Vagina (tissue), 2 donors: ENCODE results near the gene PRDM16. TPM values are rescaled to one million over a fixed set of nuclear protein-coding genes. Genes with fewer than 3 reads are reported as not detected.

ENCODE experiments used
- DNase-seq, 2 donors: peaks; one replicate each; pipeline ENCODE4 v3.0.0-alpha.2; 2017; ENCODE audit errors: extremely low spot score in 2 of 2
- H3K27ac ChIP-seq: fragments of 200-600 bp; sonication (generic); one replicate; pipeline ENCODE4 v1.5.1; 2019
- H3K27me3 ChIP-seq: fragments of 200-600 bp; sonication (generic); one replicate; pipeline ENCODE4 v1.5.1; 2019
- H3K36me3 ChIP-seq, 2 donors: fragments of 200-600 bp; sonication (generic); one replicate each; pipeline ENCODE4 v1.5.1; 2017 to 2019
- H3K4me1 ChIP-seq: fragments of 200-600 bp; sonication (generic); one replicate; pipeline ENCODE4 v1.5.1; 2019
- H3K4me3 ChIP-seq, 2 donors: fragments of 200-600 bp; sonication (generic); 1 replicate in 1 of 2; 2 replicates in 1 of 2; pipeline ENCODE4 v1.5.1; 2016 to 2019
- H3K9me3 ChIP-seq: fragments of 200-600 bp; sonication (generic); one replicate; pipeline ENCODE4 v1.5.1; 2019
- POLR2A ChIP-seq, 2 donors: fragments of 450-650 bp; IDR thresholded peaks; one replicate each; pipeline ENCODE4 v1.6.1; 2017; ENCODE audit warnings: antibody characterized with exemption in 2 of 2, mild to moderate bottlenecking in 2 of 2, moderate library complexity in 2 of 2
- POLR2AphosphoS5 ChIP-seq, 2 donors: sonication (generic); formaldehyde crosslinking; IDR thresholded peaks; one replicate each; pipeline ENCODE4 v1.9.0; 2017; ENCODE audit warnings: antibody characterized with exemption in 2 of 2, mild to moderate bottlenecking in 2 of 2, low read depth in 1 of 2; ENCODE audit not compliant: insufficient read depth in 1 of 2
- intact Hi-C: fragments of 100-400 bp; cut with DNase I; formaldehyde crosslinking; loops from one replicate; pipeline ENCODE4 v1.15.1; 2023
- total RNA-seq: library from RNA; depleted of rRNA; stranded (reverse); fragments of >200 nt; gene quantifications from one replicate; pipeline ENCODE4 v1.2.3, GENCODE V29; 2016
- TF ChIP-seq, protein P1 (sequence below), 3 experiments: fragments of 450-650 bp in 2 of 3; fragments of 200-600 bp in 1 of 3; sonication (generic) in 1 of 3; IDR thresholded peaks; one replicate each; pipeline ENCODE4 v1.5.1; 2017 to 2019; ENCODE audit warnings: antibody characterized with exemption in 3 of 3, mild to moderate bottlenecking in 2 of 3, moderate library complexity in 2 of 3

PRDM16 gene
- total RNA-seq, 1 donor from 2014 or later = 3.9 TPM

DNA sequence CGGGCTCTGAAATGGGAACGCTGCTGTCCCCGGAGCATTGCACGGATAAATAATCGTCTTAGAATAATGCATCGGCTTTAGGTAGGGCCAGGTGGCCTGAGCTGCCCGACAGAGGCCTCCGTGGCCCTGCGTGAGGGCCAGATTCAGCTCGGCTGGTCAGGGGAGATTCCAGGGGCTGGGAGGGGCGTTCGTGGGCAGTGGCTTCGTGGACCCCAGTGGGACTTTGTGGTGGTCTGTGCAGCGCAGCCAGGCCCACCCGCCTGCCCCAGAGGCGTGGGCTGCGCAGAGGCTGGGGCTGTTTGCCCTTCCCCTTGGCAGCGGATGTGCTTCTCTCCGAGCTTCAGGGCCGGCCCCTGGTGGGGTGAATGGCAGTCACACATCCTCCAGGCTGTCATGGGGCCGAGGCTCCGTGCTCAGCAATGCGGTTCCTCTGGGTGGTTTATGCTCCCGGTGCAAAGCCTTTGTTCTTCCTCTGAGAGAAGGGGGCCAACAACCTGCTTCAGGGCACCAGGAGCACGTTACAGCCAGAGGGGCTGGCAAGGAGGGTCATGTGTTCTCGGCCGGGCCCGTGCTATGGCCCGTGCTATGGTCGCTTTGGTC lies 104.5 kb downstream of the PRDM16 start:
- TF ChIP-seq POLR2A (IDR thresholded peaks at IDR 0.05) (no peak), POLR2AphosphoS5 (IDR thresholded peaks at IDR 0.05; ENCODE audit: insufficient read depth in 1 of 2, low read depth in 1 of 2) (no peak)
- TF ChIP-seq, protein P1, sequence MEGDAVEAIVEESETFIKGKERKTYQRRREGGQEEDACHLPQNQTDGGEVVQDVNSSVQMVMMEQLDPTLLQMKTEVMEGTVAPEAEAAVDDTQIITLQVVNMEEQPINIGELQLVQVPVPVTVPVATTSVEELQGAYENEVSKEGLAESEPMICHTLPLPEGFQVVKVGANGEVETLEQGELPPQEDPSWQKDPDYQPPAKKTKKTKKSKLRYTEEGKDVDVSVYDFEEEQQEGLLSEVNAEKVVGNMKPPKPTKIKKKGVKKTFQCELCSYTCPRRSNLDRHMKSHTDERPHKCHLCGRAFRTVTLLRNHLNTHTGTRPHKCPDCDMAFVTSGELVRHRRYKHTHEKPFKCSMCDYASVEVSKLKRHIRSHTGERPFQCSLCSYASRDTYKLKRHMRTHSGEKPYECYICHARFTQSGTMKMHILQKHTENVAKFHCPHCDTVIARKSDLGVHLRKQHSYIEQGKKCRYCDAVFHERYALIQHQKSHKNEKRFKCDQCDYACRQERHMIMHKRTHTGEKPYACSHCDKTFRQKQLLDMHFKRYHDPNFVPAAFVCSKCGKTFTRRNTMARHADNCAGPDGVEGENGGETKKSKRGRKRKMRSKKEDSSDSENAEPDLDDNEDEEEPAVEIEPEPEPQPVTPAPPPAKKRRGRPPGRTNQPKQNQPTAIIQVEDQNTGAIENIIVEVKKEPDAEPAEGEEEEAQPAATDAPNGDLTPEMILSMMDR (IDR thresholded peaks at IDR 0.05) = no peak
- peak overlapping the region; percentile 17 for H3K27ac ChIP-seq
- H3K36me3 ChIP-seq = no peaks in the 10 kb centered on the region
- H3K27me3 ChIP-seq = no peaks in the 10 kb centered on the region
- H3K4me1 ChIP-seq = peaks cover 46% of the 10 kb centered on the region
- intact Hi-C loops = no loop called here
- no peak overlapping the region for H3K4me3 ChIP-seq
- no peaks in the 10 kb centered on the region for H3K9me3 ChIP-seq
- no peak for DNase-seq

DNA sequence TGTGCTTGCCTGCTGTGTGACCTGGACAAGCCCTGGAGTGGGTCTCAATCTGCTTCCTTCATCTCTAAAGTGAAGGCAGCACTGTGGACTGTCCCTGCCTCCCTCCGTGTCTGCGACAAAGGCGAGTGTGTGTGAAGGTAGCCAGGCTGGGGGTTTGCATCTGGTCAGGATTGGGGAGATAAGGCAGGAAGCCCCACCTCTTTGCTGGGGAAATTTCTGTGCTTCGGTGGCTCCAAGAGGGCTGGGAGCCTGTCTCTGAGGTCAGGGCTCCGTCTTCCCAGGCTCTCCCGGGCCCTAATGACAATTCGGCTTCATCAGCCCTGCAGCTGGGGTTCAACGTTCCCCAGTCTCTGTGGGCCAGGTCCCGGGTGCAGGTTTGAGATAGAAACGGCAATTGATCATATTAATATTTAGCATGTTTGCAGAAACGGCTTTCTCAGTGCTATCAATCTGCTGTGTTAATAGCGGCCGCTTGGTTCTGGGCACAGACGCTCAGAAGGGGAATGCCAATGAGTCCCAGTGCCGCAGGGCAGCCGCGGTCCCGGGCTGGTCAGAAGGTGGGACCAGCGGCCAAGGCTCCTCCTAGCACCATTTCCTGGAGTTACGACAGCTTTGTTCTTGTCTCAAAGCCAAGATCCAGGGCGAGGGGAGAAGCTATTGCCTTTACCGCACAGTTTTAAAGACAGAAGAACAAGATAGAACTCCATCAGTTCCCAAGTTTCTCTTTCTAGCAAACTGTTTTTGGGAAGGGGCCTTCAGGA lies 105.7 kb downstream of the PRDM16 start:
- no peak for DNase-seq
- no peaks in the 10 kb centered on the region for H3K9me3 ChIP-seq
- no peaks in the 10 kb centered on the region for H3K27me3 ChIP-seq
- peaks cover 46% of the 10 kb centered on the region for H3K4me1 ChIP-seq
- TF ChIP-seq POLR2A (IDR thresholded peaks at IDR 0.05) = no peak
- peak in 1 of 2 donors; percentile 48 for TF ChIP-seq POLR2AphosphoS5 (IDR thresholded peaks at IDR 0.05; ENCODE audit: insufficient read depth in 1 of 2, low read depth in 1 of 2)
- TF ChIP-seq, protein P1 (IDR thresholded peaks at IDR 0.05) = no peak
- intact Hi-C loops = no loop called here
- H3K36me3 ChIP-seq = no peaks in the 10 kb centered on the region
- peak overlapping the region; percentile 38 for H3K27ac ChIP-seq
- H3K4me3 ChIP-seq = no peak overlapping the region

DNA sequence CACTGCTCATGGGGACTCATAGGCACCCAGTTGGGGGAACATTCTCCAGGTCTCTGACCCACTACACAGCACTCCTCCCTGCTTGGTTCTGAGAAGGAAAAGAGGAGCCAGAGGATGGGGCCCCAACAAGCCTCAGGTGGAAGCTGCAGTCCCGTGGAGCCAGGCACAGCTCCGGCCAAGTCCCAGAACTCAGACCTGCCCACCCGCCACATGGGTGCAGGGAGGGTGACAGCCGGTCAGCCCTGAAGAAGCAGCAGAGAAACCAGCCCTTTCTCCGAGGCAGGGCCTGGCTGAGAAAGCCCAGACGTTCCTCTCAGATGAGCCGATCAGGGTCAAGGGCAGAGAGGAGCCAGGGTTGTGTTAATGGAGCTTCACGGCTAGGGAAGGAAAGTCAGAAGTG lies 106.5 kb downstream of the PRDM16 start:
- peak overlapping the region; percentile 38 for H3K27ac ChIP-seq
- peaks cover 39% of the 10 kb centered on the region for H3K4me1 ChIP-seq
- no peaks in the 10 kb centered on the region for H3K9me3 ChIP-seq
- no peaks in the 10 kb centered on the region for H3K27me3 ChIP-seq
- TF ChIP-seq POLR2AphosphoS5 (IDR thresholded peaks at IDR 0.05; ENCODE audit: insufficient read depth in 1 of 2, low read depth in 1 of 2) (no peak), POLR2A (IDR thresholded peaks at IDR 0.05) (no peak)
- TF ChIP-seq, protein P1 (IDR thresholded peaks at IDR 0.05) = no peak
- no peaks in the 10 kb centered on the region for H3K36me3 ChIP-seq
- intact Hi-C loops = no loop called here
- no peak for DNase-seq
- no peak overlapping the region for H3K4me3 ChIP-seq

DNA sequence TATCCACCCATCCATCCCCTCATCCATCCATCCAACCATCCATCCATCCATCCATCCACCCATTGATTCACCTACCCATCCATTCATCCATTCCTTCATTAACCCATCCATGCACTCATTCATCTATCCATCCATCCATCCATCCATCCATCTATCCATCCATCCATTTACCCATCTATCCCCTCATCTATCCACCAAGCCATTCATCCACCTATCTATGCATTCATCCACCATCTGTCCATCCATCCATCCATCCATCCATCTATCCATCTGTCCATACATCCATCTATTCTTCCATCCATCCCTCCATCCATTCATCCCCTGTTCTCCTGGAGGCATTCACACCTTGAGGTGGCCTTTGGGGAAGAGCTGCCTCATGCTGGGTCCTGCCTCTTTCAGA lies 107.0 kb downstream of the PRDM16 start:
- Histone ChIP-seq H3K4me1 (peaks cover 34% of the 10 kb centered on the region), H3K27me3 (no peaks in the 10 kb centered on the region), H3K4me3 (no peak overlapping the region), H3K27ac (no peak overlapping the region), H3K9me3 (no peaks in the 10 kb centered on the region), H3K36me3 (no peaks in the 10 kb centered on the region)
- intact Hi-C loops = no loop called here
- no peak for TF ChIP-seq POLR2AphosphoS5 (IDR thresholded peaks at IDR 0.05; ENCODE audit: insufficient read depth in 1 of 2, low read depth in 1 of 2)
- TF ChIP-seq, protein P1 (IDR thresholded peaks at IDR 0.05) = no peak
- TF ChIP-seq POLR2A (IDR thresholded peaks at IDR 0.05) = no peak
- DNase-seq = no peak

DNA sequence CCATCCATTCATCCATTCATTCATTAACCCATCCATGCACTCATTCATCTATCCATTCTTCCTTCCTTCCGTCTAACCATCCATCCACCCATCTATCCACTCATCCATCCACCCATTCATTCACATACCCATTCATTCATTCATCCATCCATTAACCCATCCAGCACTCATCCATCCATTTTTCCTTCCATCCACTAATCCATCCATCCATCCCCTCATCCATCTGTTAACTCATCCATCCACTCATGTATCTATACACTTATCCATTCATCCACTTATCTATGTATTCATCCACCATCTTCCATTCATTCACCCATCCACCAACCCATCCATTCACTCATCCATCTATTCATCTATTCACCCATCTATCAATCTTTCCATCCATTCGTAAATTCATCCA lies 107.8 kb downstream of the PRDM16 start:
- no peaks in the 10 kb centered on the region for H3K36me3 ChIP-seq
- H3K27me3 ChIP-seq = no peaks in the 10 kb centered on the region
- H3K4me3 ChIP-seq = no peak overlapping the region
- H3K4me1 ChIP-seq = peaks cover 26% of the 10 kb centered on the region
- TF ChIP-seq, protein P1 (IDR thresholded peaks at IDR 0.05) = no peak
- TF ChIP-seq POLR2A (IDR thresholded peaks at IDR 0.05) (no peak), POLR2AphosphoS5 (IDR thresholded peaks at IDR 0.05; ENCODE audit: insufficient read depth in 1 of 2, low read depth in 1 of 2) (no peak)
- no peak overlapping the region for H3K27ac ChIP-seq
- intact Hi-C loops = no loop called here
- H3K9me3 ChIP-seq = no peaks in the 10 kb centered on the region
- DNase-seq = no peak
